ENCODE results near the gene MICAL3.
"Not testable (repeated sequence)": the region's sequence is repeated elsewhere in the genome, so short reads cannot be mapped to it uniquely, and the experiment has no call there.

The MICAL3 gene

GRCh38 chr22:17779286-17780115, 244.9 kb downstream of the MICAL3 start:
- DNase-seq (ENCODE audit: low read depth in 2 of 2): no peak

DNA sequence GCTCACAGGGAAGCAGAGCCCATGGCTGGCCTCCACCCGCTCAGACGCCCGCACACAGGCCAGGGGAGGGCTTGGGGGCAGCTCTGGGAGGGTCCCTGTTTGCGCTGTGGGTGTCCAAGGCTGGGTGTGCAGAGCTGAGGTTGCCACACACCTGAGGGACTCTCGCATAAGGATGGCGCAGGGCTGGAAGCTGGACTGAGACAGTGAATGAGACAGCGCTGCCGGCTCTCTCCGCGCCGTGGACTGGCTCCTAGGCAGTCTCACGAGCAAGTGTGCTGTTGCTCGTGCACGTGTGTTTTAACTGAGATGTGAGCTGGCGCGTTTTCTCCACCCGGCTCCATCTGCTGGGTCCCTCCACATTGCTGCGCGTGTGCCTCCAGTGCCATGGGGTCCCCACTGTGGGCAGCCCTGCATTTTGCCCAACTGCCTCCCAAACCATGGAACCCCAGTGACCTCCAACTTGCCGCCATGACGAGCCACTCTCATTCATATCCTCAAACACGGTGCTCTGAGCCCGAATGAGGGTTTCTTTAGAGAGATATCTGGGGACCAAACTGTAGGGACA, 245.9 kb downstream of the MICAL3 start:
- no peak for DNase-seq (ENCODE audit: low read depth in 2 of 2)

DNA sequence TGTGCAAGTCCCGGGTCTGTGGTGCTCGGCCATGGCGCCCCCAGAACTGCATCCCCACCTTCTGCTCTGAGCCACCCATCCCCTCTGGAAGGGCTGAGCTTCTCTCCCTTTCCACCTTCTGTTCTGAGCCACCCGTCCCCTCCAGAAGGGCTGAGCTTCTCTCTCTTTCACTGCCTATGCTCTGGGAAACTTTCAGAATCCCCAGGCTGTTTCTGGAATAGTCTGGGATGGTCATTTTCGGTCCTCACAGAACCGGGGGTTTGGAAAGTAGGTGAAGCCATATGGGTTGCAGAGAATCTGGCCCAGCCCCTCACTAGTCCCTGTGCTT, 246.7 kb downstream of the MICAL3 start:
- no peak for DNase-seq (ENCODE audit: low read depth in 2 of 2)

GRCh38 chr22:17777005-17777716, 247.2 kb downstream of the MICAL3 start:
- DNase-seq (ENCODE audit: low read depth in 2 of 2): peak in 1 of 2 donors; percentile 22

GRCh38 chr22:17775781-17776465, 248.4 kb downstream of the MICAL3 start:
- DNase-seq (ENCODE audit: low read depth in 2 of 2): no peak

GRCh38 chr22:17774926-17775685, 249.3 kb downstream of the MICAL3 start:
- DNase-seq (ENCODE audit: low read depth in 2 of 2): no peak

GRCh38 chr22:17774206-17774925, 250.0 kb downstream of the MICAL3 start, which contains the start of gene BID:
TSS of gene BID (minus strand) at chr22:17774469. CDS start at chr22:17750116, 24,353 bp downstream.
- DNase-seq (ENCODE audit: low read depth in 2 of 2): no peak

DNA sequence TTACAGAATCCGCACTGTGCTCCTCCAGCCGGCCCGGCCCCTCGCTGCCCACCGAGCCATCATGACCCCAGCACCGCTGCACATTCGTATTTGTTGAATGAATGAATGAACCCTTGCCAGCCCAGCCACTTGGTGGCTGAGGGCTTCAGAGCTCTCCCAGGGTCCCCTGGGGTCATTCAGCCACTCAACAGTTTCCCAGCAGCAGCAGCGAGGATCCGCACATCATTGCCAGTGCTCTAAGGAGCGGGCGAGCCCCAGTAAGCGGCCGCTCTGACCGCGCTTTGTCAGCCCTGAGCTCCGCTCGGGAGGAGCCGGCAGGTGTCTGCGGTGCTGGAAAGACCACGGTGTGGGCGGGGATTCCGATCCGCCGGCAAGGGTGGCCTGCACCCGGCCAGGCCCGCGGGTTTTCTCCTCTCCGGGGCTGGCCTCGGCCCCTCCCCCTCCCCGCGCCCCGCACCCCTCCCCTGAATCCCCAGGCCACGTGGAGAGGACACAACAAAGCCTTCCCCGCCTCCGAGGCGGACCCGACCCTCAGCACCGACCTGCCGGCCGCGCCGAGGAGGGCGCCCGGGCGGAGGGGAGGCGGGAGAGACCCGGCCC, 250.7 kb downstream of the MICAL3 start:
- peak in 1 of 2 donors; percentile 34 for DNase-seq (ENCODE audit: low read depth in 2 of 2)

DNA sequence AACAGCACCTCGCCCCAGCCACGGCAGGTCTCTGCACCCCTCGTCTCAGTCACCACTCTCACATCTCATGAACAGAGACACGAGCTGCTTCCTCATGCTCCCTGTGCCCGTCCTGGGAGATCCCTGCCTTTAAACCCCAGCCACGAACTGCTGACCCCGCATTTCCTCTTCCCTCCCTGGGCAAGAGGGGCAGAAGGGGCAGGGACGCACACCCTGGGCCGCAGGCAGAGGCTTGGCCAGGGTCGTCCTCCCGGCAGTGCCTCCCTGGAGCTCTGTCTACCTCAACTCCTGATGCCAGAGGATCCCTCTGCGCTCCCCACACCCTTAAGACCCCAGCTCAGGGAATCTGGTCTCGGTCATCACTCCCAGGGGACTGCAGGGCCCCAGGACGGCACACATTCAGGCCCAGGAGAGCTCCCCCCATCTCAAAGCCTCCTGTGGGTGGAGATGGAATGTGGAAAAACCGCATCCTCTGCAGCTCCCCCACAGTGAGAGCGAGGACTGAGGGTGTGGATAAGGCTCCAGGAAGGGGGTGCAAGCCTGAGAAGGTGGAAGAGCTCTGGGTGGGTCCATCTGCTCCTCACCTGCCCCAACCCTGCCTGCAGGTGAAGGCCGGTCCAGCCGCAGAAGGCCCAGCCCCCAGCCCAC, 251.3 kb downstream of the MICAL3 start:
- no peak for DNase-seq (ENCODE audit: low read depth in 2 of 2)

- DNase-seq (ENCODE audit: low read depth in 2 of 2): no peak
Observed at GRCh38 chr22:17772249-17772957, 252.0 kb downstream of the MICAL3 start.

DNA sequence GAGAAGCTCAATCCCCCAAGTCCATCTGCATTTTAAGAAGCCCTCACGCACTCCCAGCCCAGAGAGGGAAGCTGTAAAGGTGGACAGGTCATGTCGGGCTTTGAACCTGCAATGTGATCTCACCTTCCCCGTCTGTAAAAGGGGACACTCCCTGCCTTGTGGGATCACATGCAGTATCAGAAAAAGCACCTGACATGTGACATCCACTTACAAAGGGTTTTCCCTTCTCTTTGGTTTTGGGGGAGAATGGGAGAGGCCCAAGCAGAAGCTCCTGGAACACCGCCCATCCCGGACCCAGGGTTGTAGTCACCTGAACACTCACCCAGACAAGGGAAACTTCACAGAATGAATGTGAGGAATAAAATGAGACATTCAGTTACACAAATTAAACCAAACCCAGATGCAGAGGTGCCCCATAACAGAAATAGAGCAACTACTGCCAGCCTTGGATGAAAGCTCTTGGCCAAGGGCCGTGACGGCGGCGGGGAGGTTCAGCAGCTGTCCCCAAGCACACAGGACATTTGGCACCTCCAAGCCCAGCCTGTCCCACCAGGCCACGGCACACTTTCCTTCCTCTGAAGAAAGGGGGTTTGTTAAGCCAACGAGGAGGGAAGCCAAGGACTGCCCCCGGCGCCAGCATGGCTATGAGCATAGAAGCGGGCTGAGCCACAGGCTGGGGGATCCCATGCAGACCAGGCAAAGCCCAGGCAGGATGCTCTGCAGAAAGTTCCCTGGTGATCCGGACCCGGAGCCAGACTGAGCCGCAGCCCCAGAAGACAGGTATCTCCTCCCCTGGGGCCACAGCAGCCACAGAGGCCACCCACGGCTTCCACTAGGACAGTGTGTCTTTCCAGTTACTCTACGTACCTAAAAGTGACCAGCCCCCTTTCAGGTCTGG, 253.9 kb downstream of the MICAL3 start:
- no peak for DNase-seq (ENCODE audit: low read depth in 2 of 2)

DNA sequence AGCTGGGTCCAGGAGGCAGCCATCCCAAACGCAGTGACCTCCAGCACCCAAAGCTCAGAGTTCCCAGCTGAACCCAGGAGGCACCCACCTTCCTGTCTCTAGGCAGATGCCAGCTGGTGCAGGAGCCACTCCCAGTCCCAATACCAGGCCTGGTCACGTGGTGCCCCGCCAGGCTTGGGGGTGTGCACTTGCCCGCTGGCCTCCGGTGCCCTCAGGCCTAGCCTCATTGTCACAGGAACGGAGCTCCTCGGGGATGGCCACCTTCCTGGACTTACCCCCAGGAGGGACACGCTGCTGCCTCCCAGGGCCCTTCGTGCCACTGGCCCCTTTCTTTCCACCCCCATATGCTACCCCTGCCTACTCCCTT, 254.7 kb downstream of the MICAL3 start:
- DNase-seq (ENCODE audit: low read depth in 2 of 2): no peak

GRCh38 chr22:17769013-17769715, 255.2 kb downstream of the MICAL3 start:
- DNase-seq (ENCODE audit: low read depth in 2 of 2): no peak

DNA sequence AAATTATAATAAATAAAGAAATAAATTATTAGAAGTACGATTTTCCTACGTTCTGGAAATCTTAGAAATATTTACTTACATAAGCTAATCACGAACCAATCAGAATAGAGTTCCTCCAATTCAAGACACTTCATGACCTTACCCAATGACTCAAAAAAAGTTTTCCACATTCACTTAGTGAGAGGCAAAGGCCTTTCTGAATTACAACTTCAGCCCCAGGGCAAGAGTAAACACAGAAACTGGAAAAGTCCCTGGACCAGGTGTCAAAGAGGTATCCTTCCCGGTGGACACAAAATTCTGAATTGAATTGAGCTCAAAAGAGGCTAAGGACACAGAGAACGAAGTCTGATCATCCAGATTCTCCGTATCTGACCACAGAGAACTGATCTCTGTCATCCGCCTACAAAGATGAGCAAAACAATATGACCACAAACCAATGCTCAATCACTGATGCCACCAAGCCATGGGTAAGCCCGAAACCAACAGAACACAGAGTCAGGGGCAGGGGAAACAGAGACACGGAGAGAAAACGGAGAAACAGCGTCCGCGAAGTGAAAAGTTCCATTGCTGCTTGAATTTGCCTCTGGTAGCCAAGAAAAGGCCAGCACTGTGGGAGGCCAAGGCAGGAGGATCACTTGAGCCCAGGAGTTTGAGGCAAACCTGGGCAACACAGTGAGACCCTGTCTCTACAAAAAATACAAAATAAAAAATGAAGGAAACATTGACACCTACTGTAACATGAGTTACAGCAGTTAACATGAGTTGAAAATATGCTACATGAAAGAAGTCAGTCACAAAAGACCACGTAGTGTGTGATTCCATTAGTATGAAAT, 256.9 kb downstream of the MICAL3 start:
- DNase-seq (ENCODE audit: low read depth in 2 of 2): no peak

DNA sequence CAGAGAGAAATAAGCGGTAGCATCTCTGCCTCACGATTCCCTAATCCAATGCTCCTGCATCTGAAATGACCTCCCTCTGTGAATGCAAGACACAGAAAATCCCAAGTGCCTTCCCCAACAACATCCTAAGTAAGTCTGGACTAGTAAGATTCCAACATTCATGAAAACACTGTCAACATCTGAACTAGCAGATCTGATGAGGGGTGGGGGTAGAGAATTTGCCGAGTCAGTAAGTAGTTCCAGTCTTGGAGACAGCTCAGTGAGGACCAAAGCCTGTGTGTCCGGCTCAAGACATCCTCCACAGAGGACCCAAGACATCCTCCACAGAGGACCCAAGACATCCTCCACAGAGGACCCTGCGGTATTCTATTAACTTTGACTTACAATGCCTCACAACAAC, 259.5 kb downstream of the MICAL3 start:
- DNase-seq (ENCODE audit: low read depth in 2 of 2): not testable (repeated sequence)

DNA sequence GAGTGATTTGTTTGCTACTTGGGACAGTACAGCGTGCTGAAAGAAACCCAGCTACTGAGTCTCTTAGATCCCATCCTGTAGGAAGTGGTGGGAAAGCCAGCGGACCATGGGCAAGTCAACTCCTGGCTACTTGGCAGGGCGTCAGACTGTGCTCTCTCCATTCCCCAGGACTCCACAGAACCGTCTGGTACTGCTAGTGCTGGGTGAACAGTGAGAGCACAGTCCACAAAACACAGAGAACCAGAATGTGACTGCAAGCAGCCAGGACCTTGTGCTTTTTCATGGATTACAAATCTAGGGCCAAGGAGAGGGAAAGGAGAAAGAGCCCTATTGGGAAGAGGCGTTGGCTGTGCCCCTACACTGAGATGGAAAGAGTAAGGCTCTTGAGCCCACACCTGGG, 260.3 kb downstream of the MICAL3 start:
- no peak for DNase-seq (ENCODE audit: low read depth in 2 of 2)

DNA sequence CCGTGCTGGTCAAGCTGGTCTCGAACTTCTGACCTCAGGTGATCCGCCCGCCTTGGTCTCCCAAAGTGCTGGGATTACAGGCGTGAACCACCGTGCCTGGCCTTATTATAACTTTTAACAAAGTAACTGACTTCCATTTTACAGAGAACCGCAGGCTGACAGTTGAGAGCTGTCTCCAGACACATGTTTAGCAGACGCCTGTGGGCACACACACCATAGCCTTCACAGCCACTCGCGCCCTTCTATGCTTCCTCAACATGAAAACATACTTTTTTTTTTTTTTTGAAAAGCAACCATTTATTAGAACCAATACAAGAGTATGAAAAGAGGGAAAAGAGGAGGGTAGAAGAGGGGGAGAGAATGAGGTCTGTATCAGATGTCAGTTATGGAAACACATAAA, 260.9 kb downstream of the MICAL3 start:
- not testable (repeated sequence) for DNase-seq (ENCODE audit: low read depth in 2 of 2)

Data from stimulated activated CD4-positive, alpha-beta T cell treated with anti-CD3 and anti-CD28 coated beads, Interleukin-1b, Interleukin-23, amount 100 ng/mL, for 1 hour (primary cell).